ENCODE results near the gene PRKAR2B. TPM values are rescaled to one million over a fixed set of nuclear protein-coding genes. Genes with fewer than 3 reads are reported as not detected.

The PRKAR2B gene
- total RNA-seq, 1 donor from 2014 or later: 43.4 TPM

- H3K27me3 Mint-ChIP-seq (ENCODE audit: insufficient read depth, low read depth): no peaks in the 10 kb centered on the region
- no peak overlapping the region for H2AFZ ChIP-seq (replicated peaks)
These were observed 45.5 kb upstream of the PRKAR2B start for GRCh38 chr7:106999023-106999422.

DNA sequence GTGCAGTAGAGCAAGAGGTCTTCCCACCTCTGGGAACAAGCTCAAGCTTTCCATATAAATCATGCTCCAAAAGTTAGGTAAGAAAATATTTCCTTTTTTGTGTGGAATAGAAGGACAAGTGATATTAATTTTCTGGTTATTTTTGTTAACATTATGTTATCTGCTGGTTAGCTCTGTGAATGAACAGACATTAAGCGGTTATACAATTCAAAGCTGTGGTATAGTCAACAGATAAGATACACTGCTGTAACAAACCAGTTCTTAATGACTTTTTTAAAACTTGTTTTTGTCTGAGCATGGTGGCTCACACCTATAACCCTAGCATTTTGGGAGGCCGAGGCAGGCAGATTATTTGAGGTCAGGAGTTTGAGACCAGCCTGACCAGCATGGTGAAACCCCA lies 43.0 kb upstream of the PRKAR2B start:
- no peaks in the 10 kb centered on the region for H4K20me1 ChIP-seq (ENCODE audit: low read depth)
- no peaks in the 10 kb centered on the region for H3K4me1 ChIP-seq
- H3K4me3 Mint-ChIP-seq: no peak overlapping the region
- no peak overlapping the region for H3K27ac Mint-ChIP-seq
- no peaks in the 10 kb centered on the region for H3K79me2 ChIP-seq (ENCODE audit: low read depth)
- no peaks in the 10 kb centered on the region for H3K36me3 Mint-ChIP-seq
- H3K9me3 Mint-ChIP-seq: no peaks in the 10 kb centered on the region
- no peaks in the 10 kb centered on the region for H3K27me3 Mint-ChIP-seq (ENCODE audit: insufficient read depth, low read depth)
- no peak overlapping the region for H3K9ac ChIP-seq
- TF ChIP-seq CTCF (IDR thresholded peaks at IDR 0.05) (no peak), EZH2phosphoT487 (IDR thresholded peaks at IDR 0.05) (no peak), EZH2 (IDR thresholded peaks at IDR 0.05) (no peak)
- no peaks in the 10 kb centered on the region for H3K36me3 ChIP-seq
- DNase-seq (ENCODE audit: low spot score): no peak
- H3K4me3 ChIP-seq: no peak overlapping the region
- H2AFZ ChIP-seq (replicated peaks): peak overlapping the region; percentile 42
- no peaks in the 10 kb centered on the region for H3F3A ChIP-seq (ENCODE audit: low read depth)
- no peak overlapping the region for H3K27ac ChIP-seq
- H3K27me3 ChIP-seq: no peaks in the 10 kb centered on the region
- no peaks in the 10 kb centered on the region for H3K4me1 Mint-ChIP-seq
- H3K9me3 ChIP-seq (ENCODE audit: low read depth): no peaks in the 10 kb centered on the region
- H3K4me2 ChIP-seq: no peak overlapping the region

More at GRCh38 chr7:106999023-106999422, 45.5 kb upstream of the PRKAR2B start:
- DNase-seq (ENCODE audit: low spot score): no peak
- H3K79me2 ChIP-seq (ENCODE audit: low read depth): no peaks in the 10 kb centered on the region
- no peaks in the 10 kb centered on the region for H3K27me3 ChIP-seq
- no peak overlapping the region for H3K27ac Mint-ChIP-seq
- H3K36me3 ChIP-seq: no peaks in the 10 kb centered on the region
- H3K27ac ChIP-seq: no peak overlapping the region
- no peaks in the 10 kb centered on the region for H3K4me1 ChIP-seq
- H3K9me3 ChIP-seq (ENCODE audit: low read depth): no peaks in the 10 kb centered on the region
- no peaks in the 10 kb centered on the region for H3K36me3 Mint-ChIP-seq
- H3K4me1 Mint-ChIP-seq: no peaks in the 10 kb centered on the region
- no peak for TF ChIP-seq CTCF (IDR thresholded peaks at IDR 0.05)
- TF ChIP-seq EZH2 (IDR thresholded peaks at IDR 0.05): no peak
- no peak for TF ChIP-seq EZH2phosphoT487 (IDR thresholded peaks at IDR 0.05)
- H3K4me2 ChIP-seq: no peak overlapping the region
- H3K4me3 ChIP-seq: no peak overlapping the region
- no peaks in the 10 kb centered on the region for H3F3A ChIP-seq (ENCODE audit: low read depth)
- no peak overlapping the region for H3K4me3 Mint-ChIP-seq
- no peak overlapping the region for H3K9ac ChIP-seq
- no peaks in the 10 kb centered on the region for H4K20me1 ChIP-seq (ENCODE audit: low read depth)
- H3K9me3 Mint-ChIP-seq: no peaks in the 10 kb centered on the region

- no peak overlapping the region for H3K4me3 Mint-ChIP-seq
- TF ChIP-seq EZH2phosphoT487 (IDR thresholded peaks at IDR 0.05): no peak
- TF ChIP-seq EZH2 (IDR thresholded peaks at IDR 0.05): no peak
- TF ChIP-seq CTCF (IDR thresholded peaks at IDR 0.05): no peak
- no peak overlapping the region for H3K4me2 ChIP-seq
- no peaks in the 10 kb centered on the region for H3K9me3 ChIP-seq (ENCODE audit: low read depth)
- H3K27me3 ChIP-seq: no peaks in the 10 kb centered on the region
- no peaks in the 10 kb centered on the region for H3K9me3 Mint-ChIP-seq
- no peaks in the 10 kb centered on the region for H3K27me3 Mint-ChIP-seq (ENCODE audit: insufficient read depth, low read depth)
- H3F3A ChIP-seq (ENCODE audit: low read depth): no peaks in the 10 kb centered on the region
- no peaks in the 10 kb centered on the region for H4K20me1 ChIP-seq (ENCODE audit: low read depth)
- DNase-seq (ENCODE audit: low spot score): no peak
- H3K27ac Mint-ChIP-seq: no peak overlapping the region
- no peak overlapping the region for H3K27ac ChIP-seq
- no peaks in the 10 kb centered on the region for H3K4me1 ChIP-seq
- no peaks in the 10 kb centered on the region for H3K79me2 ChIP-seq (ENCODE audit: low read depth)
- H3K36me3 ChIP-seq: no peaks in the 10 kb centered on the region
- no peaks in the 10 kb centered on the region for H3K36me3 Mint-ChIP-seq
- no peaks in the 10 kb centered on the region for H3K4me1 Mint-ChIP-seq
- no peak overlapping the region for H3K4me3 ChIP-seq
- H3K9ac ChIP-seq: no peak overlapping the region
- H2AFZ ChIP-seq (replicated peaks): no peak overlapping the region
These were observed 42.4 kb upstream of the PRKAR2B start for GRCh38 chr7:107002126-107002525.

Data from neural progenitor cell (in vitro differentiated cells).